Body of pancreas (tissue), 4 donors: ENCODE data around the gene SLAIN2.

Source experiments
- CTCF ChIP-seq, 7 experiments: fragments of 450-650 bp in 4 of 7; fragments of 200-600 bp in 3 of 7; sonication (generic) in 3 of 7; IDR thresholded peaks; one replicate each; pipeline ENCODE4 v1.5.1; 2016 to 2019; ENCODE audit warnings: antibody characterized with exemption in 7 of 7
- POLR2A ChIP-seq, 3 donors: fragments of 450-650 bp; IDR thresholded peaks; one replicate each; pipeline ENCODE4 v1.6.1; 2016; ENCODE audit warnings: antibody characterized with exemption in 3 of 3, mild to moderate bottlenecking in 2 of 3

GRCh38 chr4:48429709-48430474, 88.6 kb downstream of the SLAIN2 start:
- TF ChIP-seq POLR2A (IDR thresholded peaks at IDR 0.05) = no peak
- TF ChIP-seq CTCF (IDR thresholded peaks at IDR 0.05) = no peak
